Panc1 (cell line): ENCODE data around the gene HNRNPM. TPM values are rescaled to one million over a fixed set of nuclear protein-coding genes. Genes with fewer than 3 reads are reported as not detected.

Source experiments
- ATAC-seq: fragments of 200-7000 bp; cut with Tn5 transposase; 2 replicates; pipeline ENCODE4 v1.9.1; 2020; ENCODE audit warnings: mild to moderate bottlenecking, moderate library complexity
- BruUV-seq: library from RNA; stranded (reverse); fragments of 400-500 nt; replicated peaks from 2 replicates; lab custom pipeline; 2021; lab: Mats Ljungman, UMichigan
- CTCF ChIA-PET: fragments of 300-600 bp; sonication (Branson Sonifier 250); formaldehyde crosslinking; loops from one replicate; lab custom pipeline; 2022; ENCODE audit warnings: antibody characterized with exemption; lab: Charles Lee
- POLR2A ChIA-PET: fragments of 300-600 bp; sonication (Branson Sonifier 250); formaldehyde crosslinking; loops from one replicate; lab custom pipeline; 2022; ENCODE audit warnings: antibody characterized with exemption; lab: Charles Lee
- DNase-seq: peaks from one replicate; pipeline ENCODE4 v3.0.0-alpha.2; 2010; ENCODE audit warnings: low read depth, low spot score
- H3K27ac ChIP-seq: 2 replicates; pipeline ENCODE4 v1.5.1; 2011; ENCODE audit warnings: mild to moderate bottlenecking, low read length, inconsistent platforms
- H3K27me3 ChIP-seq: fragments of 200-500 bp; sonication (Bioruptor generic); 2 replicates; pipeline ENCODE4 v1.6.0; 2014; ENCODE audit warnings: low read length, inconsistent platforms; ENCODE audit not compliant: control insufficient read depth, insufficient read depth
- H3K36me3 ChIP-seq: fragments of 200-500 bp; sonication (Bioruptor generic); 2 replicates; pipeline ENCODE4 v1.5.1; 2014; ENCODE audit warnings: inconsistent platforms, mild to moderate bottlenecking, low read length, moderate library complexity; ENCODE audit not compliant: control insufficient read depth, insufficient read depth
- H3K4me1 ChIP-seq: 2 replicates; pipeline ENCODE4 v1.5.1; 2011; ENCODE audit warnings: inconsistent platforms, mild to moderate bottlenecking, low read length, moderate library complexity; ENCODE audit not compliant: control insufficient read depth, insufficient read depth
- H3K4me3 ChIP-seq, 2 experiments: 2 replicates each; pipeline ENCODE4 v1.5.1; 2011 to 2012; ENCODE audit warnings: low read depth in 2 of 2, low read length in 2 of 2, mild to moderate bottlenecking in 2 of 2, inconsistent platforms in 1 of 2, moderate library complexity in 1 of 2
- H3K9me3 ChIP-seq: fragments of 200-500 bp; sonication (Bioruptor generic); 2 replicates; pipeline ENCODE4 v1.5.1; 2014; ENCODE audit warnings: low read depth, mild to moderate bottlenecking, inconsistent platforms, low read length, moderate library complexity; ENCODE audit not compliant: control insufficient read depth, insufficient read depth
- CTCF ChIP-seq: fragments of 450-650 bp; IDR thresholded peaks from 2 replicates; pipeline ENCODE4 v1.5.1; 2017; ENCODE audit warnings: mild to moderate bottlenecking
- POLR2AphosphoS5 ChIP-seq: IDR thresholded peaks from 2 replicates; pipeline ENCODE4 v1.6.1; 2012; ENCODE audit warnings: mild to moderate bottlenecking, low read depth, low read length, moderate library complexity
- REST ChIP-seq, 2 experiments: IDR thresholded peaks; 2 replicates each; pipeline ENCODE4 v1.6.1; 2011 to 2012; ENCODE audit warnings: low read depth in 2 of 2, control low read depth in 1 of 2, low read length in 1 of 2, mild to moderate bottlenecking in 1 of 2, moderate library complexity in 1 of 2; ENCODE audit not compliant: insufficient read depth in 1 of 2
- SIN3A ChIP-seq: IDR thresholded peaks from 2 replicates; pipeline ENCODE4 v1.6.1; 2012; ENCODE audit warnings: low read depth, mild to moderate bottlenecking, low read length, moderate library complexity, borderline replicate concordance; ENCODE audit not compliant: insufficient read depth
- TCF7L2 ChIP-seq: IDR thresholded peaks from 2 replicates; pipeline ENCODE4 v1.6.1; 2011; ENCODE audit warnings: mild to moderate bottlenecking, low read depth, low read length, inconsistent platforms
- in situ Hi-C: cut with HindIII; loops from 2 replicates; pipeline ENCODE4 v1.10.0; 2016; ENCODE audit warnings: low sequenced_read_pairs, low pct_unique_long_range_greater_than_20kb
- intact Hi-C: fragments of 100-400 bp; cut with micrococcal nuclease; formaldehyde crosslinking; loops from one replicate; pipeline ENCODE4 v1.10.0; 2022; ENCODE audit not compliant: unreplicated experiment
- total RNA-seq: library from RNA; stranded (reverse); gene quantifications from one replicate; pipeline ENCODE4 v1.2.1, GENCODE V29; 2021; ENCODE audit not compliant: unreplicated experiment

The HNRNPM gene
- total RNA-seq, 1 experiment from 2014 or later: 225 TPM

- BruUV-seq: no TSS peak
- ChIA-PET CTCF (no interaction called here), POLR2A (interaction anchor here (0.5 kb wide), 1 partner anchor 92 kb away, joined by 4 read pairs; no protein-coding TSS in a partner anchor)
- no peak for TF ChIP-seq REST (IDR thresholded peaks at IDR 0.05; ENCODE audit: insufficient read depth in 1 of 2, low read depth in 2 of 2, low read length in 1 of 2)
- peak; percentile 61; the same call in 1 of the 2 replicates for TF ChIP-seq CTCF
- TF ChIP-seq POLR2AphosphoS5: no peak
- Histone ChIP-seq H3K36me3 (no peaks in the 10 kb centered on the region), H3K4me3 (peak overlapping the region; percentile 49 to 54), H3K9me3 (no peaks in the 10 kb centered on the region), H3K27me3 (no peaks in the 10 kb centered on the region), H3K4me1 (no peaks in the 10 kb centered on the region), H3K27ac (peak overlapping the region; percentile 61)
- DNase-seq (no peak), ATAC-seq (peak; percentile 71)
- in situ Hi-C loops: no loop called here
- intact Hi-C loops: no loop called here
Observed at GRCh38 chr19:8506402-8506957, 61.7 kb downstream of the HNRNPM start.

- TF ChIP-seq REST (IDR thresholded peaks at IDR 0.05; ENCODE audit: insufficient read depth in 1 of 2, low read depth in 2 of 2, low read length in 1 of 2) (no peak), SIN3A (no peak), POLR2AphosphoS5 (no peak), TCF7L2 (no peak), CTCF (no peak)
- ATAC-seq (no peak), DNase-seq (no peak)
- ChIA-PET POLR2A (no interaction called here), CTCF (no interaction called here)
- in situ Hi-C loops (no loop called here), intact Hi-C loops (no loop called here)
- no TSS peak for BruUV-seq
- no peaks in the 10 kb centered on the region for H3K27me3 ChIP-seq
- H3K4me3 ChIP-seq: no peak overlapping the region
- H3K36me3 ChIP-seq: no peaks in the 10 kb centered on the region
- no peak overlapping the region for H3K27ac ChIP-seq
- peaks cover 9% of the 10 kb centered on the region for H3K4me1 ChIP-seq
- H3K9me3 ChIP-seq: no peaks in the 10 kb centered on the region
Observed at GRCh38 chr19:8510589-8511115, 65.9 kb downstream of the HNRNPM start.
